Dermis blood vessel endothelial cell (primary cell): ENCODE measurements around the gene MYADML2. TPM values are rescaled to one million over a fixed set of nuclear protein-coding genes. Genes with fewer than 3 reads are reported as not detected.
A peak's percentile ranks its signal among the peaks of the same experiment; 100 is the strongest.

Source experiments
- DNase-seq: peaks from one replicate; pipeline ENCODE4 v3.0.0; 2010
- total RNA-seq: library from RNA; depleted of rRNA; stranded (reverse); fragments of >200 nt; gene quantifications from 2 replicates; pipeline ENCODE4 v1.2.3, GENCODE V29; 2014

MYADML2 gene
- total RNA-seq, 1 donor from 2014 or later, result not detected

- DNase-seq, result no peak
Observed at GRCh38 chr17:81978524-81979298, 31.7 kb upstream of the MYADML2 start.

GRCh38 chr17:81977211-81977808 lies 30.3 kb upstream of the MYADML2 start, which contains the start of gene ASPSCR1:
Gene ASPSCR1 (plus strand): TSS chr17:81977629. CDS start chr17:81977647, 18 bp downstream.
- DNase-seq, result peak; percentile 95

GRCh38 chr17:81976332-81977210 lies 29.5 kb upstream of the MYADML2 start:
- DNase-seq, result peak; percentile 25

- DNase-seq, result no peak
Observed at GRCh38 chr17:81973432-81973831, 26.4 kb upstream of the MYADML2 start.

DNA sequence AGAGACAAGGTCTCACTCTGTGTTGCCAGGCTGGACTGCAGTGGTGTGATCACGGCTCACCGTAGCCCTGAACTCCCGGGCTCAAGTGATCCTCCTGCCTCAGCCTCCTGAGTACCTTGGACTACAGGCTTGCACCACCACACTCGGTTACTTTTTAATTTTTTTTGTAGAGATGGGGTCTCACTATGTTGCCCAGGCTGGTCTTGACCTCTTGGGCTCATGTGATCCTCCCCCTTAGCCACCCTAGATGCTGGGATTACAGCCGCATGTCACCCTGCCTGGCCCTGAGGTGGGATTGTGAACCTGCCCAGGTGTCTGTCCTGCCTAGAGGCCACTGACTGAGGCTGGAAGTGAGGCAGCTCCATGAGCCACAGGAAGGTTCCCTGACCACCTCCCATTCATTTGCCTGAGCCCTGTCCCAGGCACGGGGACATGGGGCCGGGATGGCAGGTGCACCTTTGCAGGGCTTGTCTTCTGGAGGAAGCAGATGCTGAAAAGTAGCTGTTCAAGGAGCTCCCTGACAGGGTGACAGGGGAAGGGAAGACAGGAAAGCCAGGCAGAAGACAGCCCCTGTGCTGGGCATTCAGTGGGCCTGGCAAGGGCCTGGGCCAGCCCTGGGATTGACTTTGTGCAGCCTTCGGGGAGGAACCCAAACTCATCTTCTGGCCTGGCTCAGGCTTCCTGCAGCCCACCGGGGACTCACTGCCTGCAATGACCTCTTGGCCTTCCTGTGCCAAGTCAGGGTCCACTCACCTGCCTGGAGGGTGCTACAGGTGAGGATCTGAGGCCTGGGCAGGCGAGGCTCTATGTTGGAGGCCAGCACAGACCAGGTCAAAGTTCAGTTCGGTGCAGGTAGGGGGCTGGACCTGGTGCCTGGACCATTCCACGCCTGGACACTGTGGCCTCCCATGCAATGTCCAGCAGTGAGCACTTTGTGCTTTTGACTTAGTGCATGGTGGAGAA lies 22.1 kb upstream of the MYADML2 start:
- DNase-seq, result no peak

DNA sequence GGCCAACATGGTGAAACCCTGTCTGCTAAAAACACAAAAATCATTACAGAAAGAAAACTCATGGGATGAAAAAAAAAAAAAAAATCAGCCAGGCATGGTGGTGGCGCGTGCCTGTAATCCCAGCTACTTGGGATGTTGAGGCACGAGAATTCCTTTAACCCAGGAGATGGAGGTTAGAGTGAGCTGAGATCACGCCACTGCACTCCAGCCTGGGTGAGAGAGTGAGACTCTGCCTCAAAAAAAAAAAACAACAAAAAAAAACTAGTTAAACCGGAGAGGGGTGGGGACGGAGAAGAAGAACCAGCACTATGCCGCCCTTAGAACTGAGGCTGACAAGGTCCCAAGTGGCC lies 21.3 kb upstream of the MYADML2 start:
- no peak for DNase-seq

GRCh38 chr17:81967533-81968395 lies 20.7 kb upstream of the MYADML2 start:
- no peak for DNase-seq

- no peak for DNase-seq
Observed at GRCh38 chr17:81967244-81967532, 20.2 kb upstream of the MYADML2 start.

DNA sequence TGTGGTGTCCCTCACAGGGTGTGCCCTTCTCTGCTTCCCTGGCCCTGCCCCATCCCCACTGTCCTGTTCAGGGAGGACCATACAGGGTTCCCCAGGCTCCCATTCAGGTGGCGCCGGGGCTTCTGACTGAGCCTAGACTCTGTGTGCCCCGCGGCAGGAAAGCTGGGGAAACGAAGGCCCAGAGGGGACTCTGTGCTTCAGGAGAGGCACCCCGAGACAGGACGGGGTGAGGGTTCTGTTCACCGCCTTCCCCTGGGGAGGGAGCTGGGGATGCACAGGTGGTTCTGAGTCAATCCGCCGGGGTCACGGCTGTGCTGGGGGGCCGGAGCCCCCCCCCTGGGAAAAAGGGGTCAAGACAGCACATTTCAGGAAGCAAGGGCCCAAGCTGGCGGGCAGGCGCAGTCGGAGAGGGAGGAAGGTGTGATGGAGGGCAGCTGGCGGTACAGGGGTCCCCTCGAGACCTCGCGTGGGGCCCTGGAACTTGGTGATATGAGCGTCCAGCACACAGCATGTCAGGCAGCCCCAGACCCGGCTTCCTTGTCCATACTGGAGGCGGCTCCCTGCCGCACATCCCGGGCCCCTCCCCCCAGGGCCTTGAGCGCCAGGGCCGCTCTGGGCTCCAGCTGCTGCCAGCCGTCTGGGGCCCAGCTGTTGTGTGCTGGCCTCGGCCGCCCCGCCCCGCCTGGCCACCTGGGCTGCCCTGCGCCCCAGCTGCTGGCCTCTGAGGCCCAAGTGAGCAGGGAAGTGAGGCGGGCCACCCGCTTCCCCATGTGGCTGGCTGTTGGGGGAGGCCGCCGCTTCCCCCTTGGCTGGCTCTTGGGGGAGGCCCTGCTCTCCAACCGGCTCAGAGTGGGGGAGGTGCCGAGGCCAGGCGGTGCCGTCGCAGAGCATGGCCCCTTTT lies 19.6 kb upstream of the MYADML2 start:
- no peak for DNase-seq

DNA sequence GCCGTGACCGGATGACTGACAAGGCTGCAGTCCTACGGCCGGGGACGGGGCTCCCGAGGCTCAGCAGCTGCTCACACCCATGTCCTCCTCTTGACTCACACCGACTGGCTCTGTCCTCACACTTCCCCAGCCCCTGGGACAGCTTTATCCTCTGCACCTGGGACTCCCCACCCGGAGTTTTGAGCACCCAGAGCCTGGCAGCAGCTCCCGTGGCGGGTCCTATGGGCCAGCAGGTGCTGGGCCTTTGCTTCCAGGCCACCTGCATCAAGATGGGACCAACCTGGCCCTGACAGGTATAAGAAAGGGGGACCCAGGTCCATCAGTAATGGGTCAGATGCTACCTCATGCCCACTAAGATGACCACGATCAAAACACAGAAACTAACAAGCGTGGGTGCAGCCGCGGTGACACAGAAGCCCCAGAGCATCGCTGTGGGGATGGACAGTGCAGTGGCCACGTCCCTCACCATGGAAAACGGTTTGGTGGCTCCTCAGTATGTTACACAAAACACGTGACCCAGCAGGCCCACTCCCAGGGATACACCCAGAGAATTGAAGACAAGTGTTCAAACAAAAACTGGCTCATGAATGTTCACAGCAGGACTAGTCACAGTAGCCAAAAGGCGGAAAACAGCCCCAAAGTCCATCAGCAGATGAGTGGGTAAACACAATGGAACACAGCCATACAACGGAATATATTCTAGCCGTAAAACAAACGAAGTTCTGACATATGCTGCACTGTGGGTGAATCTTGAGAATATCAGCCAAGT lies 17.2 kb upstream of the MYADML2 start:
- DNase-seq, result no peak

DNA sequence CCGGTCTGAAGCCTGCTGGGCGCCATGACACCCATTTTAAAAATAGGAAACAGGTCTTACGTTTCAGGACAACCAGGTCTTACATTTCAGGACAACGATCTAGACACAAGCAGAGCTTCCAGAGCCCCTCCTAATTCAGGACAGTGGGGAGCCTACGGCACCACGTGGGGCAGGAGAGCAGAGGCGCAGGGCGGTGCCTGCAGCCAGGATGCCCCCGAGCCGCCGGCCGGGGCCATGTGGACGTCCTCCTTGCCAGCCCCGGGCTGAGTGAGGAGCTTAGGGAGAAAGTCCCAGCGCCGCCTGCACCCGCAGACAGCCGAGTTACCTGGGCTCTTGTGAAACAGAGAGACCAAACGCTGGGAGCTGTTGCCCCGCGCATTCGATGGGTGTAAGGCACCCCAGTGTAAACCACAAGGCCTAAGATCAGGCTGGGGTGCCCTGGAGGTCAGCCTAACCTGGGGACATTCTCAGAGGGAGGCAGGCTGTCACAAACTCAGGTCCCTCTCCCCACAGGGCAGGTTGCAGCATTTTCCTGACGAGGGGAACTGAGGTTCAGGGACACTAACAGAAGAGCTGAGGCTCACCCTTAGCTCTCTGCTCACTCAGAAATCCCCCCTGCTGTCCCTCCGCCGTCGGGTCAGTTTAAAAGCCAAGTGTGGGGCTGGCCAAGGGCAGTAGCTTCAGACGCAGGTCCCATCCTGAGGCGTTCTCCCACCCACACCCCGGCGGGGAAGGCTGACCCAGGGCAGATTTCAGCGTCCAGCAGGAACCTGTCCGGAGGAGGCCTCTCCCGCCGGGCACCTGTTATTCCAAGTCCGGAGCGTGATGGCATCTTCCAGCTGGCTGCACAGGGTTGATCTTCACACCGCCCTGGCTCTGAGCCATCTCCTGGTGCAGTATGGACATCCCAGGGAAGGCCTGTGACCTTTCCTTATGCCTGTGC lies 15.7 kb upstream of the MYADML2 start:
- no peak for DNase-seq

- no peak for DNase-seq
Observed at GRCh38 chr17:81961521-81962498, 14.8 kb upstream of the MYADML2 start.

DNA sequence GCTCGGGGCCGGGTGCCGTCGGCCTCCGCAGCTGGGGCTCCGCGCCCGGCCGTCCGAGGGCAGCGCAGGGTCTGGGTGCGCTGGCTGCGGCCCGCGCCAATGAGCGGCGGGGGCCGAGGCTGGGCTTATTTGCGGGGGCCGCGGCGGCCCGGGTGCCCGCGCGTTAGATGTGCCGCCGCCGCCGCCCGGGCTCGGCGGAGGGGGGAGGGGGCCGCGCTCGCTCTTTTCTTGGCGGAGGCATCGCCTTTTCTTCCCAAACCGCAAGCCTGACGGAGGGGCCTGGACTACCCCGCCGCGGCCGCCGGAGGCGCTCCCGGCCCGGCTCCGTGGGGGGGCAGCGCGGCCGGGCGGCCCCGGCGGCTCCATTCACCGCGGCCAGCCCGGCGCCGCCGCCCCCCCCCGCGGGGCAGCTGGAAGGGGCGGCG lies 14.1 kb upstream of the MYADML2 start, which contains the start of gene NOTUM:
Gene NOTUM, minus strand, starts transcription at position 101 of the 425 bp plus-strand sequence. CDS start 278 bp downstream, outside the sequence.
- DNase-seq, result peak; percentile 34

DNA sequence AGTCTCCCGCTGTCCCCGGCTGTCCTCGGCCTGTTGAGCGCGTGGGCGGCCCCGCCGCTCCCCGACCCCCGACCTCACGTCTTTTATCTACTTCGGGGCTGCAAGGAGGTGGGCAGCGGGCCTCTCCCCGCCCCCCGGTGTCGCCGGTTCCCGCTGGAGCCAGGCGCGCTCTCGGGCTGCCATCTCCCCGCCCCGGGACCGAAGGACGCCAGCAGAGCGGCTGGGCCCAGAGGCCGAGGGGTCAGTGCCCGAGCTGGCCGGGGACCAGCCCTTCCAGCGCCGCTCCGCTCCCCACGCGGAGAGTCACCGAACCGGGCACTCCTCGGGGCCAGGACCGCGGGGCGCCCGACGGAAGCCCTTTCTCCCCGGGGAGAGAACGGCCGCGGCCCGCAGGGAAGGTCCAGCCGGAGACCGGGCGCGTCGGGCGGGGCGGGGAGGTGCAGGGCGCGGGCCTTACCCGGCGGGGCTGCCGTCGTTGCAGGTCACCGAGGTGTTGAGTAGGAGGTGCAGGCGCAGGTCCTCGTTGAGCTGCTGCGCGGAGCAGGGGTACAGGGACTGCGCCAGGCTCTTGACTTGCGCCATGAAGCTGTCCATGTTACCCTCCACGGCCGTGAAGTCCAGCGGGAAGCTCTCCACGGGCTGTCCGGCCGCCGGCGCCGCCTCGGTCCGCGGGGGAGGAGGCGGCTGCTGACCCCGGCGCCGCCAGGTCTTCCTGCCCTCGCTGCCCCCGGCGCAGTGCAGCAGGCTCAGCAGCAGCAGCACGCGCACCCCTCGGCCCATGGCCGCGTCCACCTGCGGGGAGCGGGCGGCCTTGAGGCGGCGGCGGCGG lies 13.3 kb upstream of the MYADML2 start:
- no peak for DNase-seq

DNA sequence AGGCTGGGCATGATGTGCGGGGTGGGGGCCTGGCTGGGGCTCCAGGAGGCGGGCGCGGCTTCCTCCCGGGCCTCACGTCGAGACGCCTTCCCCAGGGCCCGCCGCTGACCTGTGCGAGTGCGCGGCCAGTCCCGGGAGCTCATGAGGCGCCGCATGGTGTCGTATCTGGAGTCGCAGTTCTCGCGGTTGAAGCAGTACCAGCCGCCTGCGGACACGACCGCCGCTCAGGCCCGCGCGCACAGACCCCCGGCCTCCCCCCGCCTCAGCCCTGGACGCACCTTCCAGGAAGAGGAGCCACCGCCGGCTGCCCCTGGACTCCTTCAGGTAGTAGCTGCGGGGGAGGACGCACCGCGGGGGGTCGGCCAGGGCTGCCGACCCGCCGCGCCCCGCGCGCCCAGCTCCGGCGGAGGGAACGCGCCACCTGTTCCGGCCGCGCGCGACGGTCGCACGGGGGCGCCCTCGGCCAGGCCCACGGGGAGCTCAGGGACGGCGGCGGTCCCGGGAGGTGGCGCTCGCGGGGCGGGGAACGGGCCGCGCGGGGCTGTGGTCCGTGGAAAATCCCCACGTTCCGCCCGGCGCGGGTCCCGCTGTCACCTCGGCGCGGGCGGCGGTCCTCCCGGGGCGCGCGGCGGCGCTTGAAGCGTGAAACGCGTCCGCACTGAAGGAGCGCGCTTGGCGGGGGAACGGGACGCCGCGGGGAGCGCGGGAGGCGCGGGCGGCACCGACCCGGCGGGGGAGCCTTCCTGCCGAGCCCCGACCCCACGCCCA lies 12.5 kb upstream of the MYADML2 start:
- DNase-seq, result peak; percentile 71
